HFFc6 (cell line): ENCODE results near the gene ABCB11. TPM values are rescaled to one million over a fixed set of nuclear protein-coding genes. Genes with fewer than 3 reads are reported as not detected.

Experiments used
- DNase-seq: peaks from one replicate; pipeline ENCODE4 v3.0.0-alpha.2; 2018
- H3K27ac Mint-ChIP-seq: 2 replicates; pipeline ENCODE4 v1.8.0; 2020; ENCODE audit warnings: mild to moderate bottlenecking, mixed read lengths
- H3K27me3 Mint-ChIP-seq: 2 replicates; pipeline ENCODE4 v1.8.0; 2021; ENCODE audit warnings: mild to moderate bottlenecking, moderate library complexity, mixed read lengths; ENCODE audit not compliant: insufficient read depth
- H3K36me3 Mint-ChIP-seq: 2 replicates; pipeline ENCODE4 v1.8.0; 2021; ENCODE audit warnings: low read depth, mixed read lengths
- H3K4me1 Mint-ChIP-seq: 2 replicates; pipeline ENCODE4 v1.8.0; 2020; ENCODE audit warnings: low read depth, mixed read lengths
- H3K4me3 Mint-ChIP-seq: 2 replicates; pipeline ENCODE4 v1.8.0; 2020; ENCODE audit warnings: mild to moderate bottlenecking, moderate library complexity, mixed read lengths
- H3K9me3 Mint-ChIP-seq: 2 replicates; pipeline ENCODE4 v1.8.0; 2020; ENCODE audit warnings: mild to moderate bottlenecking, mixed read lengths
- CTCF ChIP-seq: fragments of 200-600 bp; sonication (generic); IDR thresholded peaks from 2 replicates; pipeline ENCODE4 v1.5.0; 2021; ENCODE audit warnings: antibody characterized with exemption, mild to moderate bottlenecking
- total RNA-seq, 6 experiments: library from RNA; stranded (reverse); fragmentation: NEBNext Ultra II Directional; extraction: Animal tissue kit (Norgen Biotek cat#: 25700); gene quantifications; 2 replicates in 1 of 6; 3 replicates in 5 of 6; pipeline ENCODE4 v1.2.3, GENCODE V29; 2021

Gene ABCB11
- total RNA-seq, 6 experiments from 2014 or later, result 0.02 TPM; not detected in 5

- no peak for DNase-seq
- Mint-ChIP-seq H3K4me1 (no peaks in the 10 kb centered on the region), H3K9me3 (peaks cover 26% of the 10 kb centered on the region), H3K36me3 (no peaks in the 10 kb centered on the region), H3K27me3 (no peaks in the 10 kb centered on the region), H3K4me3 (no peak overlapping the region), H3K27ac (no peak overlapping the region)
- TF ChIP-seq CTCF, result no peak
Observed at GRCh38 chr2:169005994-169006393, 25.1 kb downstream of the ABCB11 start.

- H3K36me3 Mint-ChIP-seq, result no peaks in the 10 kb centered on the region
- no peak overlapping the region for H3K4me3 Mint-ChIP-seq
Observed at GRCh38 chr2:169005080-169005598, 26.0 kb downstream of the ABCB11 start.

GRCh38 chr2:169002161-169002738 is 28.9 kb downstream of the ABCB11 start:
- H3K27ac Mint-ChIP-seq, result no peak overlapping the region
- no peak overlapping the region for H3K4me3 Mint-ChIP-seq
- no peaks in the 10 kb centered on the region for H3K36me3 Mint-ChIP-seq
- no peak for TF ChIP-seq CTCF
- H3K27me3 Mint-ChIP-seq, result no peaks in the 10 kb centered on the region
- no peaks in the 10 kb centered on the region for H3K4me1 Mint-ChIP-seq
- no peak for DNase-seq
- peaks cover 26% of the 10 kb centered on the region for H3K9me3 Mint-ChIP-seq

More at GRCh38 chr2:169005080-169005598, 26.0 kb downstream of the ABCB11 start:
- H3K27ac Mint-ChIP-seq, result no peak overlapping the region
- no peaks in the 10 kb centered on the region for H3K4me1 Mint-ChIP-seq
- no peak for DNase-seq
- H3K27me3 Mint-ChIP-seq, result no peaks in the 10 kb centered on the region
- no peak for TF ChIP-seq CTCF
- H3K9me3 Mint-ChIP-seq, result peaks cover 33% of the 10 kb centered on the region

- H3K4me1 Mint-ChIP-seq, result no peaks in the 10 kb centered on the region
- H3K4me3 Mint-ChIP-seq, result no peak overlapping the region
- no peak for DNase-seq
- H3K36me3 Mint-ChIP-seq, result no peaks in the 10 kb centered on the region
- H3K9me3 Mint-ChIP-seq, result peaks cover 26% of the 10 kb centered on the region
- H3K27me3 Mint-ChIP-seq, result no peaks in the 10 kb centered on the region
- TF ChIP-seq CTCF, result no peak
- no peak overlapping the region for H3K27ac Mint-ChIP-seq
Observed at GRCh38 chr2:169001116-169001815, 29.9 kb downstream of the ABCB11 start.

GRCh38 chr2:168999668-169000213 is 31.4 kb downstream of the ABCB11 start:
- Mint-ChIP-seq H3K27ac (no peak overlapping the region), H3K36me3 (no peaks in the 10 kb centered on the region), H3K9me3 (peaks cover 23% of the 10 kb centered on the region), H3K4me1 (no peaks in the 10 kb centered on the region), H3K4me3 (no peak overlapping the region), H3K27me3 (no peaks in the 10 kb centered on the region)
- DNase-seq, result no peak
- TF ChIP-seq CTCF, result no peak
